HG03280 (cell line): ENCODE data around the gene PKN1.
"Not testable (repeated sequence)": the region's sequence is repeated elsewhere in the genome, so short reads cannot be mapped to it uniquely, and the experiment has no call there.

Experiments used
- ATAC-seq: cut with Tn5 transposase; IDR thresholded peaks from one replicate; pipeline ENCODE4 v1.9.1; 2021; ENCODE audit warnings: mild to moderate bottlenecking, moderate library complexity; ENCODE audit not compliant: unreplicated experiment

The PKN1 gene

GRCh38 chr19:14428882-14429416 is 4.2 kb upstream of the PKN1 start:
- no peak for ATAC-seq

- ATAC-seq: no peak
Observed at GRCh38 chr19:14430712-14431111, 2.4 kb upstream of the PKN1 start.

GRCh38 chr19:14433554-14434501 is 722 bp downstream of the PKN1 start:
- ATAC-seq: peak; percentile 14

- ATAC-seq: no peak
Observed at GRCh38 chr19:14434543-14435319, 1.6 kb downstream of the PKN1 start.

- no peak for ATAC-seq
Observed at GRCh38 chr19:14435320-14436050, 2.4 kb downstream of the PKN1 start.

GRCh38 chr19:14437578-14438140 is 4.6 kb downstream of the PKN1 start:
- ATAC-seq: no peak

- ATAC-seq: no peak
Observed at GRCh38 chr19:14439014-14439413, 5.9 kb downstream of the PKN1 start.

GRCh38 chr19:14440049-14440448 is 6.9 kb downstream of the PKN1 start:
- ATAC-seq: peak; percentile 76

- ATAC-seq: no peak
Observed at GRCh38 chr19:14441041-14441938, 8.2 kb downstream of the PKN1 start.

GRCh38 chr19:14442891-14443631 is 10.0 kb downstream of the PKN1 start:
- no peak for ATAC-seq

GRCh38 chr19:14443632-14444216 is 10.6 kb downstream of the PKN1 start:
- ATAC-seq: no peak

GRCh38 chr19:14446336-14447036 is 13.4 kb downstream of the PKN1 start:
- ATAC-seq: no peak

GRCh38 chr19:14449321-14449720 is 16.2 kb downstream of the PKN1 start:
- no peak for ATAC-seq

GRCh38 chr19:14450168-14450874 is 17.2 kb downstream of the PKN1 start:
- no peak for ATAC-seq

- ATAC-seq: no peak
Observed at GRCh38 chr19:14450876-14451275, 17.8 kb downstream of the PKN1 start.

GRCh38 chr19:14452303-14452702 is 19.2 kb downstream of the PKN1 start:
- not testable (repeated sequence) for ATAC-seq

- no peak for ATAC-seq
Observed at GRCh38 chr19:14459703-14460102, 26.6 kb downstream of the PKN1 start.
